Central memory CD8-positive, alpha-beta T cell (primary cell): ENCODE results near the gene C14orf180.
A peak's percentile ranks its signal among the peaks of the same experiment; 100 is the strongest.

ENCODE experiments used
- ATAC-seq: fragments of 150-1000 bp; cut with Tn5 transposase; replicated peaks from 2 replicates; pipeline ENCODE4 v1.10.0; 2022; ENCODE audit warnings: mild to moderate bottlenecking, moderate FRiP score, moderate number of reproducible peaks; ENCODE audit not compliant: poor library complexity, severe bottlenecking; ENCODE audit errors: extremely low read depth
- DNase-seq, 2 donors: peaks; one replicate each; pipeline ENCODE4 v3.0.0; 2021; ENCODE audit warnings: low spot score in 2 of 2
- H3K27ac Mint-ChIP-seq: one replicate; pipeline ENCODE4 v1.8.0; 2022; ENCODE audit warnings: low read depth, mild to moderate bottlenecking, moderate library complexity, mixed read lengths
- H3K27me3 Mint-ChIP-seq: one replicate; pipeline ENCODE4 v1.8.0; 2022; ENCODE audit warnings: mixed read lengths
- H3K36me3 Mint-ChIP-seq: one replicate; pipeline ENCODE4 v1.8.0; 2022; ENCODE audit warnings: mild to moderate bottlenecking, moderate library complexity, mixed read lengths; ENCODE audit not compliant: insufficient read depth
- H3K4me1 Mint-ChIP-seq: one replicate; pipeline ENCODE4 v1.8.0; 2022; ENCODE audit warnings: mixed read lengths
- H3K4me3 Mint-ChIP-seq: one replicate; pipeline ENCODE4 v1.8.0; 2022; ENCODE audit warnings: mild to moderate bottlenecking, moderate library complexity, mixed read lengths
- H3K9me3 Mint-ChIP-seq: one replicate; pipeline ENCODE4 v1.8.0; 2022; ENCODE audit warnings: mixed read lengths

The C14orf180 gene

DNA sequence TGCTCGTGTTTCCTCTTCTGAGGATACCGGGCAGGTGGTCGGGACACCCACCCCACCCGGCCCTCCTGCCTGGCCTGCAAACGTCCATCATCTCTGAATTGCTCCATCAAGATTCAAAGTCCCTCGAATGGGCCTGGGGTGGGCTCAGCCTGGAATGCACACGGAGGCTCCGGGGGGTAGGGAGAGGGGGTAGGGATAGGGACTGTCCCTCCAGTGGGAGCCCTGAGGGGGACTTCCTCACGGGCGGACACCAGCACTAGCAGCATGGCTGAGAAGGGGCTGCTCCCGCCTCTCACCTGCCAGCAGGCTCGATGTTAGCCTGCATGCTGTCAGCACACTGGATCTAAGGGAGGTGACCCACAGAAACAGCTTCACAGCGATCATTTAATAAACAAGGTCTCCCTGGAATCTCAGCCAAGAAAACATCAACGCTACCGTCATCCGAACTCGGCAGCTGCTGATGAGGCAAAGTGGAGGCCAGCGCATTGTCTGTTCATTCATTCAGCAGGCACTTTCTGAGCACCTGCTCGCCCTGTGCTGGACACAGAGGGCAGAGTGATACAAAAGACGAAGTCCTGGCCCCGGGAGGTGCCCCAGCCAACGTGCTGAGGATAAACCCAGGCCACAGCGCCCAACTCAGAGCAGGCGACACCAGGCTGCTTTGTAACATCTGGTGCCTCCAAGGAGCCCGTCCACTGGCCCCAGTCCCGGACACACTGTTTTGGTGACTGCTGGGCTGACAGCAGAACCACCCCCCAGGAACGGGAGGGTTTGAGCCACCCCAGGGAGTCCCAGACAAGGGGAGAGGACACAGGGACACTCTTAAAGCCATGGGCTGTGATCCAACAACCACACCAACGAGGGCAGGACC, 18.7 kb downstream of the C14orf180 start:
- DNase-seq, result no peak
- no peak overlapping the region for H3K4me3 Mint-ChIP-seq
- peaks cover 53% of the 10 kb centered on the region for H3K27me3 Mint-ChIP-seq
- ATAC-seq, result no peak
- no peaks in the 10 kb centered on the region for H3K9me3 Mint-ChIP-seq
- H3K36me3 Mint-ChIP-seq, result peaks cover 2% of the 10 kb centered on the region
- H3K4me1 Mint-ChIP-seq, result peaks cover 5% of the 10 kb centered on the region
- H3K27ac Mint-ChIP-seq, result no peak overlapping the region

- ATAC-seq (no peak), DNase-seq (no peak)
- Mint-ChIP-seq H3K9me3 (no peaks in the 10 kb centered on the region), H3K4me1 (peaks cover 5% of the 10 kb centered on the region), H3K27ac (no peak overlapping the region), H3K36me3 (peaks cover 2% of the 10 kb centered on the region), H3K4me3 (no peak overlapping the region), H3K27me3 (peaks cover 59% of the 10 kb centered on the region)
Measured at GRCh38 chr14:104598910-104599273, 19.3 kb downstream of the C14orf180 start.

DNA sequence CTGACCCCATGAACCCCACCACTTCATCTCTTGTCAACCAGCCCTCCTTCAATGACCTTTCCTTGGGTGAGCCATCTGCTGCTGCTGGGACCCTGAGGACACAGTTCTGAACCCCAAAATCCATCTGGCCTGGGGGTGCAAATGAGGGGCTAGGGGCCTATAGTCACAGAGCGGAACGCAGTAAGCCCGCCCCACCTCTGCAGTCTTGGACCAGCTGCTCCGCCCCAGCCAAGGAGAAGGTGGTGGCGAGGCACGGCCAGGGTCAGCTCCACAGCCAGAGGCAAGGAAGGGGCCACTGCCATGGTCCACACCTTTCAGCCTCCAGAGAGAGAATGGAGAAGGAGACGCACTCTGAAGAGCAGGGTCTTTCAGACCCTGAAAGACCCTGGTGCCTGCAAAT, 19.9 kb downstream of the C14orf180 start:
- ATAC-seq (no peak), DNase-seq (no peak)
- Mint-ChIP-seq H3K36me3 (peaks cover 2% of the 10 kb centered on the region), H3K4me1 (peaks cover 5% of the 10 kb centered on the region), H3K4me3 (no peak overlapping the region), H3K27ac (no peak overlapping the region), H3K9me3 (no peaks in the 10 kb centered on the region), H3K27me3 (peaks cover 64% of the 10 kb centered on the region)

DNA sequence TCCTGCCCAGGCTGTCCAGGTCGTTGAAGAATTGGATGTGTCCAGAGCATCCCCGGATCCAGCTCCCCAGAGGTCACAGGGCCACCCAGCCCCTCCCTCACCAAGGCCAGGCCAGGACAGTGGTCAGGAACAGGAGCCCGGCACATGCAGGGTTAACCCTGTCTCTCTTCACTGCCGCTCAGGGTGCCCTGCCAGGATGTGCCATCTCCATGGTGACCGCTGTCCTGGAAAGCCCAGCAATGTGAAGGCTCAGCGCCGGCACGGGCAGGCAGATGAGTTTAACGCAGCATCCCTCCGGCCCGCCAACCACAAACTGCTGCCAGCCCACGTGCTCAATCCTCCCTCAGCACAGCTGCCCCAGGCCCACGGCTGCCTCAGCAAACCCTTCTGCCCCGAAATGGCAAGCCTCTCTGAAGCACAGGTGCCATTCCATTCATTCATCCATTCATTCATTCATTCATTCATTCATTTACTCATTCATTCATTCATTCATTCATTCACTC, 20.6 kb downstream of the C14orf180 start:
- DNase-seq (no peak), ATAC-seq (no peak)
- Mint-ChIP-seq H3K36me3 (peaks cover 1% of the 10 kb centered on the region), H3K9me3 (no peaks in the 10 kb centered on the region), H3K27ac (no peak overlapping the region), H3K4me1 (peaks cover 5% of the 10 kb centered on the region), H3K27me3 (peaks cover 72% of the 10 kb centered on the region), H3K4me3 (no peak overlapping the region)

DNA sequence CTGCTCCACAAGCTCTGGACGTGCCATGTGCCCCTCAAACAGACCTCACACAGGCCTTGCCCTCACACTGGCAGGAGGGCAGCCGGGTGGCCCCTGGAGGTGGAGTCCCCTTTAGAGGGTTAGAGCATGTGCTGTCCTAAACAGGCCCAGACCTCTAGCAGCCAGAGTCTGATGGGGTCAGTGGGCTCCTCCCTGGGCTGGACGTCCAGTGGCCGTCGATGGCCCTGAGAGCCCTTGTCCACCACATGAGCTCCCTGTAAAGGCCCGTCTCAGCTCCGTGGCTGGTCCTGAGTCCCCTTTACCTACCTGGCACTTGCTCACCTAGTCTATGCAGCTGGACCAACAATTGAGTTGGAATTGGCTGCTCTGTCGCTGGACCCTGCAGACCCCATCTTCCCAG, 21.2 kb downstream of the C14orf180 start:
- no peak overlapping the region for H3K4me3 Mint-ChIP-seq
- DNase-seq (no peak), ATAC-seq (no peak)
- H3K4me1 Mint-ChIP-seq, result peaks cover 5% of the 10 kb centered on the region
- peaks cover 1% of the 10 kb centered on the region for H3K36me3 Mint-ChIP-seq
- no peaks in the 10 kb centered on the region for H3K9me3 Mint-ChIP-seq
- no peak overlapping the region for H3K27ac Mint-ChIP-seq
- H3K27me3 Mint-ChIP-seq, result peaks cover 78% of the 10 kb centered on the region

DNA sequence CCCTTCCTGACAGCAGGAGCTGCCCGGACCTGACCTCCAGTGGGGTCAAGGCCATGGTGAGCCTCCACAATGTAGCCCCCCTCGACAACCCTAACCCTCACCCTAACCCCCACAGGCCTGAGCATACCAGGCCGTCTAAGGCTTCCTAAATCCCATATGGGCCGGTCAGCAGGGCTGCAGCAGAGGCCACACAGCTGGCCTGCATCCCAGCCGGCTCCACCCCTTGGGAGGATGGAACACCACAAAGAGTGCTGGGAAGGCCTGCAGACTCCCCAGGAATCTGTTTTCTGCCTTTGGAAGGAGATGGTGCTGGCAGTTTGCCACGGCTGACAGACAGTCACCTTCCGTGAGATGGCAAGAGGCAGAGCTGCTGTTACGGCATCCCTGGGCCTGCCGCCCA, 22.2 kb downstream of the C14orf180 start:
- no peaks in the 10 kb centered on the region for H3K9me3 Mint-ChIP-seq
- H3K36me3 Mint-ChIP-seq, result peaks cover 1% of the 10 kb centered on the region
- DNase-seq (no peak), ATAC-seq (no peak)
- H3K4me1 Mint-ChIP-seq, result peaks cover 5% of the 10 kb centered on the region
- H3K4me3 Mint-ChIP-seq, result no peak overlapping the region
- no peak overlapping the region for H3K27ac Mint-ChIP-seq
- peaks cover 74% of the 10 kb centered on the region for H3K27me3 Mint-ChIP-seq

DNA sequence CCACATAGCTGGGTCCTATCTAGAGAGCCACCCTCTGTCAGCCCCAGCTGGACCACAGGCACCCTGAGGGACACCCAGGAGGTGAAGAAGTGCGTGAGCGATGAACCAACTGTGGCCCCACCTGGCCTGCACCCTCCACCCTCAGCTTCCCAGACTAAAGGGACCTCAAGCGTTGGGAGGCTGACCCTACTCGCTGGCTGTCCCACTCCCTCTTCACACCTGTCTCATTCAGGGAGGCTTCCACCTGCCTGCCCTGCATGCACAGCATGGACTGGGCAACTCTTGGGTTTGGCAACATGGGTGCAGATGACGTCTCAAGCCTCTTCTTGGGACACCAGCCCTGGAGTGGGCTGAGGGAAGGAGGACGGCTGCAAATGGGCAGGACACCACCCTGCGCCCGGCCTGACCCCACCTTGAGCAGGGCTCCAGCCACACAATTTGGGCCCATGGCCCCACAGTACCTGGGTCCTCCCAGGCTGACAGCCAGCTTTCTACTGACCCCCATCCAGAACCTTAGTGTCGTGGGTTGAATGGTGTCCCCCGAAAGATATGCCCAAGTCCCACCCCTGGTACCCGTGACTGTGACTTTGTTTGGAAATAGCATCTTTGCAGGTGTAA, 22.9 kb downstream of the C14orf180 start:
- H3K27me3 Mint-ChIP-seq, result peaks cover 74% of the 10 kb centered on the region
- H3K4me1 Mint-ChIP-seq, result peaks cover 5% of the 10 kb centered on the region
- H3K4me3 Mint-ChIP-seq, result no peak overlapping the region
- no peak for ATAC-seq
- H3K9me3 Mint-ChIP-seq, result no peaks in the 10 kb centered on the region
- no peak for DNase-seq
- peaks cover 1% of the 10 kb centered on the region for H3K36me3 Mint-ChIP-seq
- H3K27ac Mint-ChIP-seq, result no peak overlapping the region

- no peak overlapping the region for H3K27ac Mint-ChIP-seq
- H3K4me3 Mint-ChIP-seq, result no peak overlapping the region
- DNase-seq (no peak), ATAC-seq (no peak)
- peaks cover 5% of the 10 kb centered on the region for H3K4me1 Mint-ChIP-seq
- peaks cover 1% of the 10 kb centered on the region for H3K36me3 Mint-ChIP-seq
- no peaks in the 10 kb centered on the region for H3K9me3 Mint-ChIP-seq
- H3K27me3 Mint-ChIP-seq, result peaks cover 79% of the 10 kb centered on the region
Measured at GRCh38 chr14:104602933-104603325, 23.4 kb downstream of the C14orf180 start.

DNA sequence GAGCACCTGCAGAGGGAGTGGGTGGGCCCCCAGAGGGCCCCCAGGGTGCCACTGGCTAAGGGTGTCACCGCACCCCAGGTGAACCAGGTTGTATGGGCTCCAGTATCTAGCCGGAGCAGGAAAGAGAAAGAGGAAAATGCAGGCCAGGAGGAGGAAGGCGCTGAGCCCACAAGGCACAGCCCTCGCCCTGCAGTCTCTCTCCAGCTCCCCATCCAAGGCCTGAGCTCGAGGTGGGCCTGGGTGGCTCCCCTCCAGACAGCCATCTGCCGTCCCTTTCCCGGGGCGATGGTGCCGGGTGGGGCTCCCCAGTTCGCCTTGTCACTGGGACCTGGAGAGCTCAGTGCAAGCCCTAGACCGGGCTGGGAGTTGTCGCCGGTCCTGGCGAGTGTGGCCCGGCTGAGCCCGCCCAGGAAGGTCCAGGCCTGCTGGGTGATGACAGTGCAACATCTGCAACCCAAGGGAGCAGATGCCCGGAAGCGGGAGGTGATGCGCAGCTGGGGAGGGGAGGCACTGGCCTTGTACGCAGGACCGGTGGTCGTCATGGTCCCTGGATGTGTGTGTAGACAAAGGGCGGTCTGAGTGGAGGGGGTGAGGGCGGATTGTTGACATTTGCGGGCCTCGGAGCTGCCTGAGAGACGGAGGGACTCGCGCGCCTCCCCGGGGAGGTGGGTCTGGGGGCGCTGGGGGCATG, 24.3 kb downstream of the C14orf180 start:
- Mint-ChIP-seq H3K9me3 (no peaks in the 10 kb centered on the region), H3K4me3 (no peak overlapping the region)

DNA sequence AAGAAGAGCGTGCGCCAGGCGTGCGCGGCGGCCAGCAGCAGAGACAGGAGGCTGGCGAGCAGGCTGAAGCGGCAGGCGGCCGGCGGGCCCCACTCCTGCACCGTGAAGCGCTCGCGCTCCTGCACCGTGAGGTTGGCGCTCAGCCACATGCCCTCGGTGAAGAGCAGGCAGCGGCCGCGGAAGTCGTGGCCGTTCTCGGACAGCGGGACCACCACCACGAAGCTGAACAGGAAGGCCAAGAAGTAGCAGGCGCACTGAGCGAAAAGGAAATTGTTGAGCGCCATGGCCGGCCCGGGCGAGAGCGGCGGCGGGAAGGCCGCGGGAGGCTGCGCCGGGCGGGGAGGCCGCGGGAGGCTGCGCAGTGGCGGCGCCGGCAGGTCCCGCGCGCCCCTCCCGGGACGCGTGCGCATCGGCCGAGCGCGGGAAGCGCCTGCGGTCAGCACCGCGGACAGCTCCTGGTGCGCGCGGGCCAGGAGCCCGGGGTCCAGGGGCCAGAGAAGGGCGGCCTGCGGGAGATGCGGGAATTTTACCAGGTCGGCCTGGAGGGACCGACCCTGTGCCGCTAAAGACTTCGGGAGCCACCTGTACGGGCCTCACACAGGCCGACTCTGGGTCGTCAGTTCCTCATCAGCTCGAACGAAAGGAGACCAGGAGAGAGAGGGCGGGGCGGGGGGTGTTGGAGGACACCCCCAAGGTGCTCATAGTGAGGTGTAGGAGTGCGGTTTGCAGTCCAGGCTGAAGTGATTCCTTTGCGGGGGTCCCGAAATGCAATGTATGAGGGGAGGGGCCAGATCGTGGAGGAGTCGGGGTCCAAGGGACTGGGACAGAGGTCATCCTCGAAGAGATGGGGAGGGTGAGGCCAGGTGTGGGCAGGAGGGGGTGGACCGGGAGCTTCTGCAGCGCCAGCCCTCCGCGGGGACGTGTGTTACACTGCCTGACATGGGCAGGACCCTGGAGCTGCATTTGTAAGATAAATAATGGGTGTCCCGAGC, 25.2 kb downstream of the C14orf180 start, which contains the start of gene TMEM179:
TSS of gene TMEM179 (minus strand) at position 315 of the 992 bp plus-strand sequence. CDS start at position 284, 31 bp downstream.
- Mint-ChIP-seq H3K4me3 (no peak within 1 kb of the TSS), H3K27me3 (peaks cover 88% of the 10 kb centered on the region), H3K27ac (peak within 1 kb of the TSS; percentile 62), H3K36me3 (peaks cover 1% of the 10 kb centered on the region), H3K9me3 (no peaks in the 10 kb centered on the region), H3K4me1 (peaks cover 5% of the 10 kb centered on the region)
- ATAC-seq (no peak), DNase-seq (no peak)

More for the DNA sequence above, 24.3 kb downstream of the C14orf180 start:
- Mint-ChIP-seq H3K4me1 (peaks cover 5% of the 10 kb centered on the region), H3K27me3 (peaks cover 88% of the 10 kb centered on the region), H3K27ac (peak overlapping the region; percentile 62), H3K36me3 (peaks cover 1% of the 10 kb centered on the region)
- DNase-seq (no peak), ATAC-seq (no peak)

- H3K9me3 Mint-ChIP-seq, result no peaks in the 10 kb centered on the region
- ATAC-seq, result no peak
- H3K27ac Mint-ChIP-seq, result no peak overlapping the region
- peaks cover 1% of the 10 kb centered on the region for H3K36me3 Mint-ChIP-seq
- no peak overlapping the region for H3K4me3 Mint-ChIP-seq
- no peak for DNase-seq
- no peaks in the 10 kb centered on the region for H3K4me1 Mint-ChIP-seq
- peaks cover 77% of the 10 kb centered on the region for H3K27me3 Mint-ChIP-seq
Measured at GRCh38 chr14:104609666-104610065, 30.1 kb downstream of the C14orf180 start.
